GM18526 (cell line): Measurements from ENCODE around the gene PHF19.

ENCODE experiments used
- POLR2A ChIP-seq: IDR thresholded peaks from 3 replicates; pipeline ENCODE4 v1.6.1; 2011; ENCODE audit not compliant: insufficient read length; ENCODE audit errors: extremely low read depth

PHF19 gene

DNA sequence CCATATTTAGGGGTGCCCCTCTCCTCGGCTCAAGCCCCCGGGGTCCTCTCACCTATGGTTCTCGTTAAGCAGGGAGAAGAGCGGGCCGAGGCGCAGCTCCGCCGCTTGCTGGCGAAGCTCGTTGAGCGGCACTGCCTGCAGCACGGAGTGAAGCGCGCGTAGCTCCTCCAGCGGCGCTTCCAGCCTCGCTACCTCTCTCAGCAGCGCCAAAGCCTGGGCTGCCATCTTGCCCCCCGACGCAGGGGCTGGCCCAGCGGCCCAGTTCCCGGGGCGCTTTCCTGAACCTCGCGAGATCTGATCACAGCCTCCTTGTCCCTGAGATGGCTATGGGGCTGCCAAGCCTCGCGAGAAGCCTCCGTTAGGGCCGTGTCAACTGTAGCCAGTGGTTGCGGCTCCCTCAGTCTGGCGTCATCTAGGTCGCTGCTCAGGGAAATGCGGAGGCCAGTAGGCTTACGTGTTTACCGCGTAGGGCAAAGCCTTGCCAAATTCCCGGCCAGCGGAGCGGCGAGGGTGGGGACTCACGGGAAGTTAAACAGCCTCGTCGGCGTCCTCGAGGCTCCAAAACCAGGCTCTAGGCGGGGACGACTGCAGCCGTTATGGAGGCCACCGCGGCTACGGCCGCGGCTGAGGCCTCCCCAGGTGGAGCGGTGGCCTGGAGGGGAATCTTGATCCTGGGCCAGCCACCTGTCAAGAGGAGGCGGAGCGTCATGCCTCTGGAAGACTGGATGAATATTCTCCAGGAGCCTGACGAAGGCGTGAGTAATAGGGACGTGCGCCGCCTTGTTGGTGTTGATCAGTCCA is 34.1 kb downstream of the PHF19 start, which contains the start of gene PSMD5:
Gene PSMD5 (minus strand): TSS at position 238 of the 801 bp plus-strand sequence. CDS start 13 bp downstream, at position 225.
- TF ChIP-seq POLR2A, result peak; percentile 98

DNA sequence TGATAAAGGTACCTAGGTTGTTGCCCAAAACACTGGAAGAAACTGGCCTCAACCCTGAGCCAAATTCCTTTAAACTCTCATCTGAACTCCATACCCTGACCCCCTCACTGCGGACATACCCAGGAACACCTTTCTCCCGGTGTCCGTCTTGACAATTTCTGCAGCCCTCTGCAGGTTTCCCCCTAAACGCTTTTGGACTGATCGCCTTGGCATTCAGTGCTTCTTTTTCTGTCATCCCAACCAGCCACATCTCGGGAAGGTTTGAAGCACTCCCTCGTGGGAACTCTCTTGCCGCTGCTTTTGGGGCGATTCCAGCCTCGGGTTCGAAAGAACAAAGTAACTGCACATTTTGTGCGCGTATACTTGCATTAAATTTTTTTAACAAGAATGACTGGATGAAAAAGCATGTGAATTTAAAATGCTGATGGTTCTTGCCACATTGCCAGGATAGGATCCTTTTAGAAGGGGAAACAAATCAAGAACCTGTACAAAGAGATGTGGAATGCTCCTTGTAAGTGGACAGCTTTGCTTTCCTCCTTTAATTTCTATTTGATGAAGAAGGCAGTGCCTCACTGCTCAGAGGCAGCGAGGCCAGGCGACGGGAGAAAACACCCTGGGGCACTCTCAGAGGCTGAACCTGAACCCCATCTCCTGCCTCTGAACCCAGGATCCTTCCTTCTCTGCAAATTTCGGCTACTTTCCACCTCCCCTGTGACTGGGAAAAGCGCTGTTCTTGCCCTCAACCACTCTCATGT is 34.9 kb downstream of the PHF19 start:
- TF ChIP-seq POLR2A, result no peak

- TF ChIP-seq POLR2A, result no peak
These were observed 37.8 kb downstream of the PHF19 start for GRCh38 chr9:120839146-120839545.

DNA sequence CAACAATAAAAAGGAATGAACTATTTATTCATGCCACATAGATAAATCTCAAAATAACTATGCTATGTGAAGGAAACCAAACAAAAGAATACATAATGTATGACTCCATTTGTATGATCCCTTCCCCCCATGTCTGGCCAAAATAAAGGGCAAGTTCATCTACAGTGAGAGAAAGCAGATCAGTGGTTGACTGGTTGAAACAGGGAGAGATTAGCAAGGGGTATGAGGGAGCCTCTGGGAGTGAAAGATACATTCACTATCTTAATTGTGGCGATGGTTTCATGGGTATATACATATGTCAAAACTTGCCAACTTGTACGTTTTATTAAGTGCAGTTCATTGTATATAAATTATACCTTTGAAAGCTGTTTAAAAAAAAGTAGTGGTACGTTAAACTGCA is 39.1 kb downstream of the PHF19 start:
- no peak for TF ChIP-seq POLR2A

DNA sequence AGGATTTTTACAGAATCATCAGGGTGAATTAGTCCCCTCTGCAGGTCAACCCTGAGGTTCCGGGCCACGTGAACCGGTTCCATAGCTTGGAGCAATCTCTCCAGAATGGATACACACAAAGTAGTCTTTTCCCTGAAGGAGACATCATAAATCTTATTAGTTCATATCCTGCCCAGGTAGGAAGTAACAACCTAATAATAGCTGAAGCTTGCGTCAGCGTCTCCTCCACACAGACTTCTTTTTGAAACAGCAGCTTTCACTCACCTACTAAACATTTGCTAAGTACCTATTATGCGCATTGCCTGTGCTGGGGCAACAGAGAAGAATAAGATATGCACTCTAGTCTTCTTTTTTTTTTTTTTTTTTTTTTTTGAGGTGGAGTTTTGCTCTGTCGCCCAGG is 43.7 kb downstream of the PHF19 start:
- TF ChIP-seq POLR2A, result no peak

DNA sequence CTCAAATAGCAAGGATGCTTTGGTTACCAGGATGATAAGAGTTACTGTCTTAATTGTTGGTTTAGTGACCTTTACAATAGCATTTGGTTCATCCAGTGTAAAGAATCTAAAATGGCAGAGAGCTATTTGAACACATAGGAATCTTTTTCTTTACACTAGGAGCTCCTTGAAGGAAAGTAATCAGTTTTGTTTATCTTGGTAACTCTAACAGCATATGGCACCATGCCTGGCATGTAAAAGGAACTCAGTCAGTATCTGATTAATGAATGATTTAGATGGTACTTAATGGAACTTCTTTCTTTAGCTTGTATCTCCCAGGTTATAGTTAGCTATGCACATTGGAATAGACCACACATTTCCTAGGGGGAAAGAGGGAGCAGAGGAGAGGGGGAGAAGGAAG is 44.2 kb downstream of the PHF19 start:
- TF ChIP-seq POLR2A, result no peak

GRCh38 chr9:120830865-120831264 is 46.1 kb downstream of the PHF19 start:
- no peak for TF ChIP-seq POLR2A

DNA sequence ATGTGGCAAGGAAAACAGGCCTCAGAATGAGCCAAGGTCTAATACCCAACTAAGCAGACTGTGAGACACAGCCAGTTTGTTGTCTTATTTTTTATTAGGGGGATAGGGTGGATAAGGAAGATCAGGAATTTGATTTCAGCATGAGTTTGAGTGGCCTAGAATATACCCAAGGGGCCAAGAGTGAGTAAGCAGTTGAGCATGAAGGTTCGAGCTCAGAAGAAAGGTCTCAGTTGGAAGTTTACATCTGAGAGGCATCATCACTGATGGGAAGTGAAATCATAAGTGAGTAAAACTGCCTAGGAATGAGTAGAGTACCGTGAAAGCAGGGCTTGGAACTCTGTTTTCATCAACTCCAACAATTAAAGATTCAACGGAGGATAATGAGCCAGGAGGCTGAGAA is 46.8 kb downstream of the PHF19 start:
- TF ChIP-seq POLR2A, result no peak

GRCh38 chr9:120829650-120830049 is 47.3 kb downstream of the PHF19 start:
- TF ChIP-seq POLR2A, result no peak

- TF ChIP-seq POLR2A, result no peak
These were observed 56.9 kb downstream of the PHF19 start for GRCh38 chr9:120820095-120820494.

- TF ChIP-seq POLR2A, result no peak
These were observed 58.4 kb downstream of the PHF19 start for GRCh38 chr9:120818595-120818994.

GRCh38 chr9:120815075-120815474 is 61.9 kb downstream of the PHF19 start:
- no peak for TF ChIP-seq POLR2A

DNA sequence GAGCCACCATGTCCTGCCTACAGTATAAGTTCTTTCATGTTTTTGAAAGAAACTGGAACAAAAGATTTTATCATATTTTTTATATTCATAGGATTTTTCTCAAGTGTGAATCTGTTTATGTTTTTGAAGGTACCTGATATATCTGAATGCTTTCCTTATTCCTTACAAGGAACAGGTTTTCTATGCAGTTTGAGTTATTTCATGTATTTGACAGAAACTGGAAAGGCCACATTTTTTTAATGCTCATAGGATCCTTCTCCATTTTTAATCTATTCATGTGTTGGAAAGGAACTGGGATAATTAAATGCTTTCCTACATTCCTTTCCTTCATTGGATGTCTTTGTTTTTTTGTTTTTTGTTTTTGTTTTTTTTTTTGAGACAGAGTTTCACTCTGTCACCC is 68.1 kb downstream of the PHF19 start:
- no peak for TF ChIP-seq POLR2A

DNA sequence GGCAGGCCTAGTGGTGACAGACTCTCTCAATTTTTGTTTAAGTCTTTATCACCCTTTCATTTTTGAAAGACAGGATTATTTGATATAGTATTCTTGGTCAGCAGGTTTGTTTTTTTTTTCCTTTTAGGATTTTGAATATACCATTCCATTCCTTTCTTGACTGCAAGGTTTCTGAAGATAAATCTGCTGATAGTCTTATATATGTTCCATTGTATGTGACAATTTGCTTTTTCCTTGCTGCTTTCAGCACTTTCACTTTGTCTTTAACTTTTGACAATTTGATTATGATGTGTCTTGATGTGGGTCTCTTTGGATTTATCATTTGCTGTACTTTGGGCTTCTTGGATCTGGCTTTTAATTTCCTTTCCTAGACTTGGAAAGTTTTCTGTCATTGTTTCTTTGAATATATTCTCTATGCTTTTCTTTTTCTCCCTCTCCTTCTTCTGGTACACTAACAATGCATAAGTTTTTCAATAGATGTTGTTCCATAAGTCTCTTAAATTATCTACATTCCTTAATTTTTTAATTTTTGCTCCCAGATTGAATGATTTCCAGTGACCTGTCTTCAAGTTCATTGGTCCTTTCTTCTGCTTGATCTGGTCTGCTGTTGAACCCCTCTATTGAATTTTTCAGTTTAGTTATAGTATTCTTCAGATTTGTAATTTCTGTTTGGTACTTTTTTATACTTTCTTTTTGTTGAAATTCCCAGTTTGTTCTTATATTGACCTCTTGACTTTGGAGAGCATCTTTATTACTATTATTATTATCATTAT is 69.2 kb downstream of the PHF19 start:
- no peak for TF ChIP-seq POLR2A
